DND-41 (cell line): ENCODE data around the gene ANO2.
A peak's percentile ranks its signal among the peaks of the same experiment; 100 is the strongest.

Experiments
- ATAC-seq: fragments of 200-7000 bp; cut with Tn5 transposase; 3 replicates; pipeline ENCODE4 v1.9.1; 2021; ENCODE audit warnings: low read depth; ENCODE audit not compliant: insufficient read depth
- DNase-seq: peaks from one replicate; pipeline ENCODE4 v3.0.0-alpha.2; 2020
- H2AFZ ChIP-seq: 2 replicates; pipeline ENCODE4 v1.6.0; 2012; ENCODE audit warnings: low read depth, low read length
- H3K27ac ChIP-seq: 2 replicates; pipeline ENCODE4 v1.5.1; 2012; ENCODE audit warnings: low read length, inconsistent platforms
- H3K27me3 ChIP-seq: fragments of 200-600 bp; sonication (generic); 2 replicates; pipeline ENCODE4 v1.6.0; 2012; ENCODE audit warnings: low read length, mild to moderate bottlenecking, inconsistent platforms; ENCODE audit not compliant: insufficient read depth, poor library complexity
- H3K36me3 ChIP-seq: 2 replicates; pipeline ENCODE4 v1.5.1; 2012; ENCODE audit warnings: low read length, inconsistent platforms; ENCODE audit not compliant: insufficient read depth
- H3K4me1 ChIP-seq: 2 replicates; pipeline ENCODE4 v1.5.1; 2012; ENCODE audit warnings: mild to moderate bottlenecking, low read length; ENCODE audit not compliant: insufficient read depth
- H3K4me2 ChIP-seq: 2 replicates; pipeline ENCODE4 v1.6.0; 2012; ENCODE audit warnings: mild to moderate bottlenecking, moderate library complexity, low read length, inconsistent platforms; ENCODE audit not compliant: insufficient read depth
- H3K4me3 ChIP-seq, 2 experiments: fragments of 200-600 bp in 1 of 2; shearing (Covaris generic) in 1 of 2; 2 replicates each; pipeline ENCODE4 v1.5.1; 2012 to 2016; ENCODE audit warnings: inconsistent platforms in 2 of 2, low read length in 2 of 2, mild to moderate bottlenecking in 2 of 2, low read depth in 1 of 2, moderate library complexity in 1 of 2
- H3K79me2 ChIP-seq: 2 replicates; pipeline ENCODE4 v1.6.0; 2012; ENCODE audit warnings: low read length, inconsistent platforms; ENCODE audit not compliant: insufficient read depth
- H3K9ac ChIP-seq: 2 replicates; pipeline ENCODE4 v1.6.0; 2012; ENCODE audit warnings: low read depth, mild to moderate bottlenecking, inconsistent platforms, low read length, moderate library complexity
- H3K9me3 ChIP-seq: 2 replicates; pipeline ENCODE4 v1.5.1; 2012; ENCODE audit warnings: low read length, moderate library complexity, mild to moderate bottlenecking, inconsistent platforms; ENCODE audit not compliant: insufficient read depth, severe bottlenecking
- H4K20me1 ChIP-seq: 2 replicates; pipeline ENCODE4 v1.6.0; 2012; ENCODE audit warnings: low read length; ENCODE audit not compliant: insufficient read depth
- CTCF ChIP-seq: IDR thresholded peaks from 2 replicates; pipeline ENCODE4 v1.5.1; 2012; ENCODE audit warnings: borderline replicate concordance, low read length, moderate library complexity, mild to moderate bottlenecking; ENCODE audit not compliant: poor library complexity, severe bottlenecking; ENCODE audit errors: extremely low read depth
- EZH2 ChIP-seq: IDR thresholded peaks from 3 replicates; pipeline ENCODE4 v1.6.1; 2012; ENCODE audit warnings: borderline replicate concordance, low read depth, mild to moderate bottlenecking, moderate library complexity, low read length, inconsistent platforms; ENCODE audit not compliant: severe bottlenecking

The ANO2 gene

GRCh38 chr12:5745251-5745888 lies 199.7 kb downstream of the ANO2 start:
- Histone ChIP-seq H3K9ac (no peak overlapping the region), H2AFZ (no peak overlapping the region), H3K4me2 (no peak overlapping the region), H3K9me3 (no peaks in the 10 kb centered on the region), H3K27ac (no peak overlapping the region), H3K4me1 (no peaks in the 10 kb centered on the region), H3K79me2 (no peaks in the 10 kb centered on the region), H3K36me3 (no peaks in the 10 kb centered on the region), H4K20me1 (no peaks in the 10 kb centered on the region), H3K4me3 (no peak overlapping the region), H3K27me3 (peaks cover 10% of the 10 kb centered on the region)
- TF ChIP-seq CTCF, result peak; percentile 86
- no peak for TF ChIP-seq EZH2
- ATAC-seq (peak; percentile 93), DNase-seq (peak; percentile 67)

- no peak overlapping the region for H3K9ac ChIP-seq
- no peaks in the 10 kb centered on the region for H3K36me3 ChIP-seq
- H2AFZ ChIP-seq, result no peak overlapping the region
- no peaks in the 10 kb centered on the region for H3K9me3 ChIP-seq
- H3K4me2 ChIP-seq, result no peak overlapping the region
- no peaks in the 10 kb centered on the region for H3K4me1 ChIP-seq
- DNase-seq, result no peak
- no peak overlapping the region for H3K27ac ChIP-seq
- H4K20me1 ChIP-seq, result no peaks in the 10 kb centered on the region
- no peak for TF ChIP-seq CTCF
- no peak for TF ChIP-seq EZH2
- ATAC-seq, result no peak
- H3K4me3 ChIP-seq, result no peak overlapping the region
- H3K27me3 ChIP-seq, result peaks cover 3% of the 10 kb centered on the region
- no peaks in the 10 kb centered on the region for H3K79me2 ChIP-seq
Observed at GRCh38 chr12:5742258-5742657, 202.8 kb downstream of the ANO2 start.

GRCh38 chr12:5739917-5740316 lies 205.1 kb downstream of the ANO2 start:
- Histone ChIP-seq H3K79me2 (no peaks in the 10 kb centered on the region), H3K27me3 (peaks cover 2% of the 10 kb centered on the region), H2AFZ (no peak overlapping the region), H3K9ac (no peak overlapping the region), H4K20me1 (no peaks in the 10 kb centered on the region), H3K4me1 (no peaks in the 10 kb centered on the region), H3K9me3 (no peaks in the 10 kb centered on the region), H3K4me3 (no peak overlapping the region), H3K36me3 (no peaks in the 10 kb centered on the region), H3K4me2 (no peak overlapping the region), H3K27ac (no peak overlapping the region)
- no peak for ATAC-seq
- DNase-seq, result no peak
- no peak for TF ChIP-seq EZH2
- TF ChIP-seq CTCF, result no peak

- no peak overlapping the region for H3K27ac ChIP-seq
- H3K4me3 ChIP-seq, result no peak overlapping the region
- ATAC-seq (no peak), DNase-seq (no peak)
- no peak for TF ChIP-seq EZH2
- no peak for TF ChIP-seq CTCF
- H3K9me3 ChIP-seq, result no peaks in the 10 kb centered on the region
- no peak overlapping the region for H3K9ac ChIP-seq
- no peaks in the 10 kb centered on the region for H3K36me3 ChIP-seq
- peaks cover 3% of the 10 kb centered on the region for H3K27me3 ChIP-seq
- no peak overlapping the region for H2AFZ ChIP-seq
- no peaks in the 10 kb centered on the region for H4K20me1 ChIP-seq
- no peaks in the 10 kb centered on the region for H3K79me2 ChIP-seq
- no peak overlapping the region for H3K4me2 ChIP-seq
- no peaks in the 10 kb centered on the region for H3K4me1 ChIP-seq
Observed at GRCh38 chr12:5737778-5738177, 207.3 kb downstream of the ANO2 start.
